T-helper 2 cell treated with Interferon-gamma antibody and Interleukin-4, amounts not matched to agents 100 ng/mL and 5 ng/mL, for 36 hours (primary cell): ENCODE measurements around the gene AP4M1. TPM values are rescaled to one million over a fixed set of nuclear protein-coding genes. Genes with fewer than 3 reads are reported as not detected.

Source experiments
- intact Hi-C: fragments of 100-400 bp; cut with micrococcal nuclease; formaldehyde crosslinking; loops from one replicate; pipeline ENCODE4 v1.15.1; 2023
- total RNA-seq: library from RNA; stranded (reverse); gene quantifications from 2 replicates; pipeline ENCODE4 v1.2.3, GENCODE V29; 2022

AP4M1 gene
- total RNA-seq, 1 donor from 2014 or later = 11.7 TPM

DNA sequence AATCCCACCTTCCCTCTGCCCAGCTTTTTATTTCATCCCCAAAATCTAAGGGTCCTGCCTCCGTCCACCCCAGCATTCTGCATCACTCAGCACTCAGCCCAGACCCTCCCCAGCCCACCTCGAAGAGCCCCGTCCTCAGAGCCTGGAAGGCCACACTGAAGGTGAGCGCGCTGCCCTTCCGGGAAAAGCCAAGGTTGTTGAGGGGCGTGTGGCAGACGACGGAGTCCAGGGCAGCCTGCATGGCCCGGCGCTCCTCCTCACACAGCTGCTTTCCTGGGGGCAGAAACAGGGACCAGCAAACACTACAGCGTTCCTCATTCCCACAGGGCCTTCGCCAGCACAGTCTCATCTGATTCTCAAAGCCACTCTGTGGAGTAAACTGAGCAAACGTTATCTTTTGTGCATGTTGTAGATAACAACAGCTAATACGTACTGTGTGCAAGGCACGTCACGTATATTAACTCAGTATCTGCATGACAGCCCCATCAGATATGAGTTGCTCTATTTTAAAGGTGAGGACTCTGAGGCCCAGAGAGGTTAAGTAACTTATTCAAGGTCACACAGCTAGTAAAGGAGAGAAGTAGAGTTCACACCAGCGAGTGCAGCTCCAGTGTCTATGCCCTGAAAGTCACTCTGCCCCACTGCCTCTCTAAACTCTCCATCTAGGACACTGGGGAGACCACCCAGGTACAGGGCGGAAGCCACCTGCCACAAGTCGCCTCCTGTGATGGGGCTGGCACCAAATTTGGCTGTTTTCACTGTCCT lies 54.3 kb downstream of the AP4M1 start:
- intact Hi-C loops = loop anchor here (5.0 kb wide), 1 partner anchor 52 kb away; no protein-coding TSS in a partner anchor

GRCh38 chr7:100156331-100157068 lies 55.1 kb downstream of the AP4M1 start:
- intact Hi-C loops = loop anchor here (5.0 kb wide), 1 partner anchor 51 kb away; no protein-coding TSS in a partner anchor

DNA sequence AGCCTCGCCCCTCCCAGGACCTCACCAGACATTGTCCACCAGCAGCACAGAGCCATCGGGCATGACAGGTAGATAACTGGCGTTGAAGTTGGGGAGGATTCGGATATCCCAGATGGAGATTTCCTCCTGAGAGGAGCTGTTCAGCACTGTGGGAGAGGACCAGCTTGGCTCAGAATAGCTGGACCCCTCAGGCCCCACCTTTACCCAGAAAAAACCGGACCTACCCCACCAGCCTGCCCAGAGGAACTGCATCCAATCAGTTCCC lies 55.6 kb downstream of the AP4M1 start:
- intact Hi-C loops = loop anchor here (5.0 kb wide), 1 partner anchor 50 kb away; no protein-coding TSS in a partner anchor

DNA sequence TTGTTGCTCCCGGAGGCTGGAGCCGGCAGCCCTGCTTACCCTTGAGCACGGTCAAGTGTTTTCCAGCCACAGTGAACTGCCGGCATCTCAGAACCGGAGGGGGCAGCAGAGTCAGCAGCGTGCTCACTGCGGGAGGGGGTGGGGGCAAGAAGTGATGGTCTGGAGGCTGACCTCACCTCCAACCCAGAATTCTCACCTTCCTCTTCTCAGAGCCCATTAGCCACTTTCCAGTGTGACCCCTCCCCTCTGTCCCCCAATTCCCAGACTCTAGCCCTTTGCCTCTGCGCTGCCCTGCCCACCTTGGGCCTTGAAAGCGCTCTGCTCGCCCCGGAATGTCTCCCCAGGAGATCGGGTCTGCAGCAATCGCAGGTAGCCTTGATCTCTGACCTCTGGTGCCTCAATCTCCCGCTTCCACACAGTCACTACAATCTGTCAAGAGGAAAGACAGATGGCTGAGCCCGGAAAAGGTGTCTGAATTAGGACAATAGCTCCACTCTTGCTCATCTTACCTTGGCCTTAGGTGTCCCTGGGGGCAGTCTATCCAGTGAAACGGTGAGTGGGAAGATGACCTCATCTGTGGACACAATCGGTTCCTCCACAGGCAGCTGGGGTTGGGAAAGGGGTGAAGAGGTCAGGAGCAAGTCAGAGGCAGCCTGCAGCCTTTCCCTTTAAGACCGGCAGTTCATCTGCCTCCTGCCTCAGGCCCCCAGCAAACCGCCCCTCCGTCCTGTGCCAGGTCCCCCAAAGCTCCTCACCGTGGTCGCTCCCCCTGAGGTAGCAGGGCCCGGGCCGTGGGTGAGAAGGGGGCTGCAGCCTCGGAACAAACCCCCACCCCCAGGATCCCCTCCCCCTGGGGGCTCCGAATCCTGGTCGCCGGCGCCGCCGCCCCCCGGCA lies 56.1 kb downstream of the AP4M1 start:
- intact Hi-C loops = loop anchor here (1.0 to 5.0 kb wide), 2 partner anchors 9 to 50 kb away; partner anchors contain the start of gene LAMTOR4

Other genes with a start within 250 kb of the AP4M1 start
- gene OR2AE1, start 224.6 kb upstream of the AP4M1 start, total RNA-seq = 0.30 TPM in 1 of 2 replicates, not detected in the other
- gene TRIM4, start 182.1 kb upstream of the AP4M1 start, total RNA-seq = 27.3 and 28.3 TPM in 2 replicates
- 0.14 and 0.16 TPM in 2 replicates for gene GJC3, start 172.0 kb upstream of the AP4M1 start, total RNA-seq
- gene AZGP1, start 125.6 kb upstream of the AP4M1 start, total RNA-seq = not detected in 2 replicates
- 53.2 and 55.3 TPM in 2 replicates for gene ZKSCAN1, start 86.0 kb upstream of the AP4M1 start, total RNA-seq
- 5.3 and 5.8 TPM in 2 replicates for gene ZSCAN21, start 51.9 kb upstream of the AP4M1 start, total RNA-seq
- 25.3 and 26.7 TPM in 2 replicates for gene ZNF3, start 19.9 kb upstream of the AP4M1 start, total RNA-seq
- 101 and 102 TPM in 2 replicates for gene COPS6, start 12.7 kb upstream of the AP4M1 start, total RNA-seq
- gene MCM7, start 246 bp upstream of the AP4M1 start, total RNA-seq = 336 and 353 TPM in 2 replicates
- 63.0 and 67.4 TPM in 2 replicates for gene TAF6, start 17.7 kb downstream of the AP4M1 start, total RNA-seq
- 29.5 and 30.1 TPM in 2 replicates for gene CNPY4, start 18.0 kb downstream of the AP4M1 start, total RNA-seq
- 2.7 and 3.8 TPM in 2 replicates for gene MBLAC1, start 25.3 kb downstream of the AP4M1 start, total RNA-seq
- 143 and 155 TPM in 2 replicates for gene LAMTOR4, start 47.3 kb downstream of the AP4M1 start, total RNA-seq
- 49.5 and 50.9 TPM in 2 replicates for gene TRAPPC14, start 57.1 kb downstream of the AP4M1 start, total RNA-seq
- 4.7 and 5.7 TPM in 2 replicates for gene GAL3ST4, start 67.0 kb downstream of the AP4M1 start, total RNA-seq
- gene GPC2, start 75.7 kb downstream of the AP4M1 start, total RNA-seq = 7.0 and 8.5 TPM in 2 replicates
- 19.2 and 21.7 TPM in 2 replicates for gene STAG3, start 76.3 kb downstream of the AP4M1 start, total RNA-seq
- gene PVRIG, start 118.3 kb downstream of the AP4M1 start, total RNA-seq = 46.2 and 49.9 TPM in 2 replicates
- gene SPDYE3, start 206.1 kb downstream of the AP4M1 start, total RNA-seq = not detected in 2 replicates